ENCODE measurements around the gene SYT11.
"Not testable (repeated sequence)": the region's sequence is repeated elsewhere in the genome, so short reads cannot be mapped to it uniquely, and the experiment has no call there.

Gene SYT11

DNA sequence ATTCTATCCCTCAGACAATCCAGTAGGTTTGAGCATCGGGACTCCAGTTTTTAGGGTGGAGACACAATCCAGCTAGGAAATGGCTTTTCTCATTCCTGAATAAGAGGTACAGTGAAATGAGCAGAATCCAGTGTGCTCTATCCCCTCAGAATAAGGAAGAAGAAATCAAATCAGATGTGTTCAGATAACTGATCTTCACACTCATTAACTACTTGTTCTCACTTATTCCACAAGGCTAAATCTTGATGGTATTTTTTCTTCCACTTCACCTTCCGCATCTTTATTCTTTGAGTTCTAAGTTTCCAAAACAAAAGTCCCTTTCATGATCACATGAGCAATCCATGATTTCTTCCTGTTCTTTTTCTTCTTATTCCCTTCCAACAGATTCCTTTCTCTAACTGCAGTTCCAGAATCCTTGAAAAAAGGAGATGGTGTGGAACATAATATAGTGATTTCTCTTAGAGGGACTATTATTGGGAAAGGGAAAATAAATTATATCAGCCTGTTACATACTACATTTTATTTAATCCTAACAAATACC lies 1.7 kb downstream of the SYT11 start:
- peak; percentile 13 for DNase-seq

DNA sequence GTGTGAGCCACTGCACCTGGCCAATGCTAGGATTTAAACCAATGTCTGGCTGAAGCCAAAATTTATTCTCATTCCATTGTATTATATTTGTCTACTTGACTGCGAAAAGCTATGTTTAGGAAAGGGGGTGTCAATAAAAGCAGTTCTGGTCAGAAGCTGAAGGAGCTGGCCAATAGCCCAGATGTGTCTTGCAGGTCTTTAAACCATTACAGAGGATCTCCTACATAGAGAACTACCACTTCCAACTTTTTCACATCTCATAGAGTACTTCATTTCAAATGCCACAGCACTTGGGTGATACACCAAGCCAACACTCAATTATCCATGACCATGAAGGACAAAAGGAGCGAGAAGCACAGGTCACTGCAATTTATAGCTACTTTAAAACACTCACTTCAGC lies 2.5 kb downstream of the SYT11 start:
- DNase-seq, result no peak

DNA sequence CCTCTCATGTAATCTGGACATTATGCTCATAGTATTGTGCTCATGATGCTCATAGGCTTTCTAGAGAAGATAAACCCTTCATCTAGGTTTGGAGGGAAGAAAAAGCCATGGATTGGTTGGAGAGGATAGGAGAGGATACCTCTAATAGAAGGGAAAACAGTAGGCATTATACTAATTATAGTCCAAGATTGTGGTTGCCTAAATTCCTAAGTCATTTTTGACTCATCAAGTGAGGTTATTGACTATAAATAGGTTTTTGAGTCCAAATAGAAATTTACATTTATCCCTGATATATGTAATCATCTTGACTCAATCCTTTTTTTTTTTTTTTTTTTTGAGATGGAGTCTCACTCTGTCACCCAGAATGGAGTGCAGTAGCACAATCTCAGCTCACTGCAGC lies 5.0 kb downstream of the SYT11 start:
- DNase-seq, result no peak

DNA sequence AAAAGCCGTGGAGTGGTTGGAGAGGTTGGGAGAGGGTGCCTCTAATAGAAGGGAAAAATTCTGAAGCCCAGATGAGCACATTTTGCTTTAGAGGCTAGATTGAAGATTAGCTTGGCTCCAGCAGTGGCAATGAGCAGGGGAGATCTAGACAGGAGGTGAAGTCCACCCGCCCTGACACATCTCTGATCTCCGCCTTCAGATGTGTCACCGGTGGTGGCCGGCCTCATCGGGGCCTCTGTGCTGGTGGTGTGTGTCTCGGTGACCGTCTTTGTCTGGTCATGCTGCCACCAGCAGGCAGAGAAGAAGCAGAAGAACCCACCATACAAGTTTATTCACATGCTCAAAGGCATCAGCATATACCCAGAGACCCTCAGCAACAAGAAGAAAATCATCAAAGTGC lies 8.4 kb downstream of the SYT11 start:
- DNase-seq, result no peak

DNA sequence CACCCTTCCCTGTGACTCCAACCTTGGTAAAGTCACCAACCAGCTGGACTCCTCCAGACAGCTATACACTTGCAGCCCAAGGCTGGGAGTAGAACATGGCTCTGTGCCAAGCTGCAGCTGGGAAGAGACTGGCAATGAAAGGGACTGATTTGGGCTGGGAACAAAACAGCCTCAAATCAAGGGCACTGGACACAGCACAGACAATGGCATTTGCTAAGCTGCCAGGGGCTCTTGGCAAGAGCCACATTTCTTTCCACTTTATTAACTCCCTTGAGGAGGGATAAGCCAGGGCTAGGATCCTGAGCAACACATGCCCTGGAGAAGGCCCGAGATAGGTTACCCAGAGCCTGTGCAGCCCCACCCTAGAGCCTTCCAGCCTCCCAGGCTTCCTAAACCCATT lies 12.0 kb downstream of the SYT11 start:
- DNase-seq, result peak; percentile 85

DNA sequence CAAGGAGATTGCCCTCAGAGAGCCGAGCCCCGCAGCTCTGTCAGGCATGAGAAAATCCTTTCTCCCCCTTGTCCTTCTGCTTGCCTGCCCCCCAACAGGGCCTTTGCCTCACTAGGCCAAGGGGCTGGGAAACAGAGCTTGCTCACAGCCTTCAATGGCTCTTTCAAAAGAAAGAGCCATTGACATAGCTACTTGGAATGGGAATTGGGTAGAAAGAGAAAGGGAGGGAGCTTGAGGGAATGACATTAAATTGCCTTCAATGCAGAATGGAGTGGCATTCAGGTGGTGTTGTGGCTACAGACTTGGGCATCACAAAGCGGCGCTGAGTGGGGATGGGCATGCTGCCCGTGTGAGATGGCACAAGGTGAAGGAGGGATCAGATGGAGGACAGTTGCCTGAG lies 13.2 kb downstream of the SYT11 start:
- DNase-seq, result no peak

DNA sequence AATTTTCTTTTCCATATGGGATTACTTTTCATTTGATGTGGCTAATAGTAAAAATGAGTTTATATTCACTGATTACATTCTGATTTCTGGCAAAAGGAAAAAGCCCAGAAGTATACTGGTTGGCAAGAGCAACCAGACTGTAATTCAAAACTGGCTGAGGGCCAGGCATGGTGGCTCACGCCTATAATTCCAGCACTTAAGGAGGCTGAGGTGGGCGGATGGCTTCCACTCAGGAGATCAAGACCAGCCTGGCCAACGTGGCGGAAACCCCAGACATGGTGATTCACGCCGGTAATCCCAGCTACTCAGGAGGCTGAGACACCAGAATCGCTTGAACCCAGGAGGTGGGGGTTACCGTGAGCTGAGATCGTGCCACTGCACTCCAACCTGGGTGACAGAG lies 14.5 kb downstream of the SYT11 start:
- peak; percentile 27 for DNase-seq

DNA sequence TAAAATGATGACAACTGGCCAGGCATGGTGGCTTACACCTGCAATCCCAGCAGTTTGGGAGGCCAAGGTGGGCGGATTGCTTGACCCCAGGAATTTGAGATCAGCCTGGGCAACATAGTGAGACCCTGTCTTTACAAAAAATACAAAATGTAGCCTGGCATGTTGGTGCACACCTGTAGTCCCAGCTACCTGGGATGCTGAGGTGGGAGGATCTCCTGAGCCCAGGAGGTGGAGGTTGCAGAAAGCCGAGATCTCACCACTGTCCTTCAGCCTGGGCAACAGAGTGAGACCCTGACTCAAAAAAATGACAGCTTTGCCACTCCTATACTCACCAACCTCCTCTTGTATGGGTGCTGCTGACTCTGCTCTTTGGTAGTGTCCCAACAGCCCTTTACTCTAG lies 18.6 kb downstream of the SYT11 start:
- DNase-seq, result no peak

DNA sequence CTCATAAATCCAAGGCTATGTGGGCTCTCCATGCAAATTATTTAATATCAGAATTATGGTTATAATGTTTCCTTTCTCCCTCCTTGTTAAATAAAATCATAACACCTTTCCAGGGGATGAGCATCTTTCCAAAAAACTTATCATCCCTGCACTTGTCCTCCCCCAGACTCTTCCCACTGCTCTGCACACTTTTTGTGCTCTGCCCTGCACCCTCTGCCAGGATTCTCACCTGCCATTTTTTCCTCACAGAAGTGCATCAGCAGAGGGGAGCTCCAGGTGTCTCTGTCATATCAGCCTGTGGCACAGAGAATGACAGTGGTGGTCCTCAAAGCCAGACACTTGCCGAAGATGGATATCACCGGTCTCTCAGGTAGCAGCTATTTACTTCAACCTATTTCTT lies 20.9 kb downstream of the SYT11 start:
- DNase-seq, result no peak

DNA sequence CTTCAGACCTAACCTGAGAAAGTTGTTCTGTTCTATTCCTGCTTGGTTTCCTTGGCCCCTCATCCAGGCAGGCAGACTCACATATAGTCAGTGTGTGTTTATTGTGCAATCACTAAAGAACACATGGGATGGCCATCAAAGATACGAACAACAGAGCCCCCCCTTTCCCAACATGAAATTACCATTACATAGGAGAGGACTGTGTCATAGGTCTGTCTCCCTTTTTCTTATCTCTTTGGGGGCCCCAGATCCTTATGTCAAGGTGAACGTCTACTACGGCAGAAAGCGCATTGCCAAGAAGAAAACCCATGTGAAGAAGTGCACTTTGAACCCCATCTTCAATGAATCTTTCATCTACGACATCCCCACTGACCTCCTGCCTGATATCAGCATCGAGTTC lies 21.6 kb downstream of the SYT11 start:
- no peak for DNase-seq

DNA sequence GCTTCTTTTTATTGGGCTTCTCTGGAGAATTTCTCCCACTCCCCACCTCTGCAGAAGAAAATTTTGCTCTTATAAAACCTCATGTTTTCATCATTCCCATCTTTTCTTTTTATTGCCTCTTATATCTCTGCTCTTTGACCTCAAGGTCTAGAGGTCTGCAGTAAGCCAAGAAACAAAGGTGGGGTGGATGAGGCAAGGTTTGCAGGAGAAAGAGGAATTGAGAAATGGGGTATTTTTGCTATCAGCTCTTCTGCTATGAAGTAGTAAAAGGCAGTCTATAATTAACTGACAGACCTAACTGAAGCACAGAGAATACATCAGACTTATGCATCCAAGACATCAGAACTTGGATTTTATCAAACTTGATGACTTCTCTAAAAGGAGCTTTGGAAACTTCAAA lies 22.9 kb downstream of the SYT11 start:
- DNase-seq, result no peak

DNA sequence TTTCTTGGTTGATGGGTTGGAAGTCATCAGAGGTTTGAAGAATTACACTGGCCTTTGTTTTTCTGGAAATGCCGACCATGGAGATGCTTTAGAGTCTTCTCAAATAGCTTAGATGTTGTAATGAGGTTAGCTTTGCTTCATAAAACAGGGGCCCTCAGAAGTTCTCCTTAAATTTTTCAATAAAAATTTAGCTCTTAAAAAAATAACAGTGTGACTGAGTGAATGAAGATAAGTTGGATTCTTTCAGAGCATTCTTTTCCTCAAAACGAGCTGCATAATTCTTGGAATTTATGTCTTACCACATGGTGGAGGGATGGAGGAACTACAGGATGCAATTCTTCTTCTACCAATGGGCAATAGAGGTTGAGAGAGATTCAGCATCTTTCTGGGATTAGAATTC lies 23.4 kb downstream of the SYT11 start:
- DNase-seq, result no peak

DNA sequence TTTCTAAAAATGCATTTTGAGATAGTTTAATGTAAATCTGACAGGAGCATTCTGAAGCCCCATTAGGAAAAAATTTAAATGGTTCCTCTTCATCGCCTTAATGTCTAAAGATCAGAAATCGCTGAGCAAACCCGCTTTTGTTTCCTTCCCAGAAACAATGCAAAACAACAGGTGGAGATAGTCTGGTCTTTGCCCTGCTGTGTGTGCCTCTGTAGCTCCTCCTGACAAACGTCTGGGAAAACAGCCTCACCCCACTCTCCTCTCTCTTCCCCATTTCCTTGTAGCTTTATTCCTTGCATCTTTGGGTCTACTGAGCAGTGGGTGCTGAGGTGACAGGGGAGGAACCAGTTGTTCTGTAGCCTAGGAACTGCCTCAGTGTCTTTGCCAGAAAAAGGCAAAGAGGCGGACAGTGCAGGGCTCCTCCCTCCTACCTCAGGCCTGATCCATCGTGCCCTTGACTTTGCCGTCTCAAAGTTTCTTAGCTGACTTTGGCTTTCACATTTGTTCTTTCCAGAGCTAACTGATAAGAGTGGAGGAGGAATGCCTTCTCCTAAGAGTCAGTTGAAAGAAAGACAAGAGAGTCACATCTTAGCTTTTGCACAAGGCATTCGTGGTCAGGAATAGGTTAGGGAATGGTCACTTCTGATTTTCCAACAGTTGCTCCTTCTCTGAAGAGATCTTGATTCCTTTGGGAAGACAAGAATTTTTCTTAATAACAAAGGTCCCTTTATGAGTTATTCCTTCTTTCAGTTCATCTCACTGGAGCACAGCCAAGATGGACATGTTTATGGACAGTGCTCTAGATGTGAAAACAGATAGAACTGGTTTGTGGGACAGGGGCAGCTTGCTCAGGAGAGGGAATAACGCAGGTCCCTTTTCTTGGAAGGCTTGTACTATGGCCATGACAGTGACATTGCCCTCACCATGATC lies 24.9 kb downstream of the SYT11 start:
- DNase-seq, result no peak

DNA sequence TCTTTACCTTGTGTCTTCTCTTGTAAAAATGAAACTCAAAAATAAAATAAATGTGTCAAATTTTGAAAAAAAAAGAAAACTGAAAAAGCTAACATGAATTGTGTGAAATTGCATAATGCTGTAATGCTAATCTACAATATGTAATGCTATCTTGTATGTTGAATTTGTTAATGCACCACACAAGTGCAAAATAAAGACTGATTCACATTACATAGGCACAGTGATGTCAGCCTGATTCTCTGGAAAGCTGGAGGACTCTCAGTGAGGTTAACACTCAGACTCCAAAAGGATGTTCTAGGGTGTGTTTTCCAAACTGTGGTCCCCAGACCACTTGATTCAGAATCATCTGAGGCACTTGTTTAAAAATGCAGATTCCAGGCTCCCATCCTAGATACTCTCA lies 25.6 kb downstream of the SYT11 start:
- DNase-seq, result no peak

DNA sequence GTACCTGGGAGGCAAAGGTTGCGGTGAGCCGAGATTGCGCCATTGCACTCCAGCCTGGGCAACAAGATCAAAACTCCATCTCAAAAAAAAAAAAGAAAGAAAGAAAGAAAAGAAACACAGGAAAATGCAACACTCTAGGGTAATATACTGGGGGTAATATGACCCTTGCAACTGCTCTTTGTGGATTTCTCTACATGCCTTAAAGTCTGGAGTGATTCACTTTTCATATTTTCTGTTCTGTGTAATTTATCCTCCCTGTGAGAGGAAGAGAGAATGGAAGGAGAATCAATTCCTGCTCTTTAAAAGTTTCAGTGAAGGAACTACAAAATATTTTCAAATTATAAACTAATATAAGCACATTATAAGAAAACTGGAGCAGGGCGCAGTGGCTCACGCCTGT lies 29.1 kb downstream of the SYT11 start:
- no peak for DNase-seq

DNA sequence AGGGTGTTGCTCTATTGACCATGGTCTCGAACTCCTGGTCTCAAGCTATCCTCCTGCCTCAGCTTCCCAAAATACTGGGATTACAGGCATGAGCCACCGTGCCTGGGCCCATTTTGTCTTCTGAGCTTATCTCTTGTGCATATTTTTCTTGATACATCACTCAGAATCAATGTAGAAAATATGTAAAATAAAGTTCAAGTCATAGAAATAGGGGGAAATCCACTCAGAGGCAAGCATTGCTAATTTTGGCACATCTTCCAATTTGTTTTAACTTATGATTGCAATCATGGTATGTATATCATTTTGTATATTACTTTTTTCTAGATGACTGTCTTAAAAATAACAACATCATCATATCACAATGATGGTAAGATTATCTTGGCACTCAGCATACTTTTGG lies 30.2 kb downstream of the SYT11 start:
- no peak for DNase-seq

DNA sequence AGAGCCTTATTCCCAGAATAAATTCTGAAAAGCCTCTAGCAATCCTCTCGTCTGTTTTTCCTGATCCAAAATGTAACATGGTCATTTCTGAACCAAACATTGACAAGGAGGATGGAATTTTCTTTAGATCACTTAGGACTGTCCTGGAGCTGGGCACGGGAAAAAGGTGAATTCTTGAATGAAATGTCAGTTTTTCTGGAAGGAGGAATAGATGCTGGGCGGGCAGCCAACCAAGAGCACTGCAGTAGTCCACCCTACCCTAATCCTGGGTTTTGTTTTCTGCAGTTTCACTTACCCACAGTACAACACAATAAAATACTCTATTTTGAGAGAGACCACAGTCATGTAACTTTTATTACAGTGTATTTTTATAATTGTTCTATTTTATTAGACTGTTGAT lies 30.9 kb downstream of the SYT11 start:
- no peak for DNase-seq

DNA sequence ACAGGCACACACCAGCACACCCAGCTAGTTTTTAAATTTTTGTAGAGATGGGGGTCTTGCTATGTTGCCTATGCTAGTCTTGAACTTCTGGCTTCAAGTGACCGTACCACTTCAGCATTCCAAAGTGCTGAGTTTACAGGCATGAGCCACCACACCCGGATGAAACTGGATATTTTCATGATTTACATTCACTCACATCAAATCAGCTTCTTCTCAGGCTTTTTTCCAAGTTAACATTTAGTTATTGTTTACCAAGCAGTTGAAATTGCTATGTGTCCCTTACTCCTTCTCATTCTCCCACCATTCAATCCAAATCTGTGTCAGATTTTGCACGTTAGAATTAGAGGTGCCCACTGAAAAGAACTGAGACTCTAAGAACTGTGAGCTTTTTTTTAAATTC lies 33.4 kb downstream of the SYT11 start:
- DNase-seq, result no peak

DNA sequence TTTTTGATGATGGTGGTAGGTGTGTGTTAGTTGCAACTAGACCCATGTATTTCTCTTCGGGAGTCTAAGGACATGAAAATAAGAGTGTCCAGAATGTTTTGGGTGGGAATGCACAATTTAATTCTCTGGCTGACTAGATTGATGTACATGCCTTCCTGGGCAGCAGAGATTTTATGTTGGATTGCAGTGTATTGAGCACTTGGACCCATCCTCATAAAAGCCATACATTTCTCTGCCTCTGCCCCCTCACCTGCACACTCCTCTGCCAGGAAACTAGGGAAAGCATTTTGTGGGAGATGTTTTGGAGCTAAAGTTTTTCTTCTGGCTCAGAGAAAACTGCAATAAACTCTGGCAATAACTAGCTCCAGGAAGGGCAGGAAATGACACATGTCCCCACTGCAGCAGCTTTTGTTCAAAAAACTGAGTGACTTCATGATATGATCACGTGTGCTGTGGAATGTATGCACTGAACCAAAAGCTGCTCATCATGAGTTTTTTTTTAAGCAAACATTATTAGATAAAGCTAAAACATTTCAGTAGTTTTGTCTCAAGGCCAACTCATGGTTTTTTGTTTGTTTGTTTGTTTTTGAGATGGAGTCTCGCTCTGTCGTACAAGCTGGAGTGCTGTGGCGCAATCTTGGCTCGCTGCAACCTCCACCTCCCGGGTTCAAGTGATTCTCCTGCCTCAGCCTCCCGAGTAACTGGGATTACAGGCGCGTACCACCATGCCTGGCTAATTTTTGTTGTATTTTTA lies 34.2 kb downstream of the SYT11 start:
- no peak for DNase-seq

DNA sequence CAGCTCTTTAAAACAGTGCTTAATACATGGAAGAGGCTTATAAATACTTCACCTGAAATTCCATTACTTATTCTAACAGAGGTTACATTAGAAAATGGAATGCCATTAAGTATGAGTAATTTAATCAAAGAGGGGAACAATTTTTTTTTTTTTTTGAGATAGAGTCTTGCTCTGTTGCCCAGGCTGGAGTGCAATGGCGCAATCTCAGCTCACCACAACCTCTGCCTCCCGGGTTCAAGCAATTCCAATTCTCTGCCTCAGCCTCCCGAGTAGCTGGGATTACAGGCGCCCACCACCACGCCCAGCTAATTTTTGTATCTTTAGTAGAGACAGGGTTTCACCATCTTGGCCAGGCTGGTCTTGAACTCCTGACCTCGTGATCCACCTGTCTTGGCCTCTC lies 36.2 kb downstream of the SYT11 start:
- DNase-seq, result not testable (repeated sequence)

DNA sequence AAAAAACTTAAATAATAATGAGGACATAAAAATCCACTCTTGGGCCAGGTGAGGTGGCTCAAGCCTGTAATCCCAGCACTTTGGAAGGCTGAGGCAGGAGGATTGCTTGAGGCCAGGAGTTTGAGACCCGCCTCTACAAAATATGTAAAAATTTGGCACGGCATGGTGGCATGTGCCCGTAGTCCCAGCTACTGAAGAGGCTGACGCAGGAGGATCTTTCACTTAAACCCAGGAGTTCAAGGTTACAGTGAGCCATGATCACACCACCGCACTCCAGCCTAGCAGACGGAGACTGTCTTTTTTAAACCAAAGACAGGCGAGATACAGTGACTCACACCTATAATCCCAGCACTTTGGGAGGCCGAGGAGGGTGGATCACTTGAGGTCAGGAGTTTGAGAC lies 37.1 kb downstream of the SYT11 start:
- DNase-seq, result not testable (repeated sequence)

DNA sequence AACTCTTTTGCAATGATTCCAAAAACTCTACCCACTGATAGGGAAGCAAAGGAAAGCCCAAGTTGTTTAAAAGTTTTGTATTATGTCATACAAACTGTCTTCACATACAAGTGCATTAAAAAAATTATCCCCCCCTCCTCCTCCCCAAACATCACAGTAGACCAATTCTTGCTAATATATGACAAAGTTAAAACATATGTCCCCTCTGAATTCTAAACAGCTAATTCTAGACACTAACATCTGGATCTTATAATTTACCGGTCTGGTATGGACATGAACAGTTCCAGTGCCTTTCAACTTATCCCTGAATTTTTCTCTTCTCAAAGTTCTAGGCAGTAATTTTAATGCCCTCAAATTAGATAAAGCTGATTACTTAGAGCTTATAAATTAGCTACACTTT lies 38.4 kb downstream of the SYT11 start:
- no peak for DNase-seq

DNA sequence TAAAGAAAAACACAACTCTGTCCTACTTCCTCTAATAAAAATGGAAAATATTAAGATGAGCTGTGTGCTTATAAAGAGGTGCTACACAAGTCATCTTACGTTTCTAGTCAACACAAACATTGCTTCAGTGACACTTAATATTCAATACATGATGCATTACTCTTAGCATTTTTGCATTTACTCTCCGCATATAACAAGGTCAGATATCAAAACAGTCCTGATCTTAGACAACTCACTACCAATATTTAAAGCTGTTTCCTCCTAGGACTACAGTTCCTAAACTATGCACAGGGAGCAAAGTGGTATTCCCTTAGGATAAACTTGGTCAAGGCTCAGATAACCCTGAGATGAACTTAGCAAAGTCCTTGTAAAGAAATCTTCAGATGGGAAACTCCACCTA lies 39.5 kb downstream of the SYT11 start:
- no peak for DNase-seq

DNA sequence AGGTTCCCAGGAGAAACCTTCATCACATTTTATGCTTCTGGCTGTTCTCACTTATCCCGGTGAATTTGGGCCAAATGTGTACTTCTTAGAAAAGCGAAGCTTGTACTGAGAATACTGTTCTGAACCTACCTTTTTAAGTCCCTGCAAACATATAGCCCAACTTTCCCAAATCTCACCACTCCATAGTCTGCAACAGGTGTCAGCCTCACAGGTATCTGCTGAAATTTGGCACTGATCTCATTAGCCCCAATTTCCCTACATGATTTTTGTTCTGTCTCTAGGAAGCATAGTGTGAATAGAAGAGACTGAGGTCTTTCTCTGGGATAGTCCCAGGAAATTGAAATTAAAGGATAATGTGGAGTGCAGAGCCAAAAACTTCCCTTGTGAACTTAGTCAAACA lies 40.3 kb downstream of the SYT11 start:
- no peak for DNase-seq

All from NCI-H1105 treated with DMSO at 0.1 percent for 48 hours (cell line).